Astrocyte (in vitro differentiated cells and primary cell): ENCODE measurements around the gene CPED1.

Source experiments
- EZH2 ChIP-seq: IDR thresholded peaks from 2 replicates; pipeline ENCODE4 v1.6.1; 2012; ENCODE audit warnings: mild to moderate bottlenecking, low read length, inconsistent platforms; ENCODE audit not compliant: insufficient read depth
- TF ChIP-seq, protein P1 (sequence below): IDR thresholded peaks from 2 replicates; pipeline ENCODE4 v1.5.1; 2011; ENCODE audit warnings: low read depth, mild to moderate bottlenecking, inconsistent platforms, low read length, moderate library complexity; ENCODE audit not compliant: insufficient read depth

GRCh38 chr7:121294448-121294992, 306.0 kb downstream of the CPED1 start:
- TF ChIP-seq, protein P1, sequence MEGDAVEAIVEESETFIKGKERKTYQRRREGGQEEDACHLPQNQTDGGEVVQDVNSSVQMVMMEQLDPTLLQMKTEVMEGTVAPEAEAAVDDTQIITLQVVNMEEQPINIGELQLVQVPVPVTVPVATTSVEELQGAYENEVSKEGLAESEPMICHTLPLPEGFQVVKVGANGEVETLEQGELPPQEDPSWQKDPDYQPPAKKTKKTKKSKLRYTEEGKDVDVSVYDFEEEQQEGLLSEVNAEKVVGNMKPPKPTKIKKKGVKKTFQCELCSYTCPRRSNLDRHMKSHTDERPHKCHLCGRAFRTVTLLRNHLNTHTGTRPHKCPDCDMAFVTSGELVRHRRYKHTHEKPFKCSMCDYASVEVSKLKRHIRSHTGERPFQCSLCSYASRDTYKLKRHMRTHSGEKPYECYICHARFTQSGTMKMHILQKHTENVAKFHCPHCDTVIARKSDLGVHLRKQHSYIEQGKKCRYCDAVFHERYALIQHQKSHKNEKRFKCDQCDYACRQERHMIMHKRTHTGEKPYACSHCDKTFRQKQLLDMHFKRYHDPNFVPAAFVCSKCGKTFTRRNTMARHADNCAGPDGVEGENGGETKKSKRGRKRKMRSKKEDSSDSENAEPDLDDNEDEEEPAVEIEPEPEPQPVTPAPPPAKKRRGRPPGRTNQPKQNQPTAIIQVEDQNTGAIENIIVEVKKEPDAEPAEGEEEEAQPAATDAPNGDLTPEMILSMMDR: no peak
- no peak for TF ChIP-seq EZH2
